Endothelial cell of umbilical vein (primary cell): ENCODE results near the gene FARP1.

Source experiments
- CTCF ChIP-seq, 2 donors: IDR thresholded peaks; 1 replicate in 1 of 2; 2 replicates in 1 of 2; pipeline ENCODE4 v1.5.1; 2011; ENCODE audit warnings: low read length in 2 of 2, mild to moderate bottlenecking in 2 of 2, moderate library complexity in 2 of 2, control low read depth in 1 of 2, inconsistent platforms in 1 of 2, low read depth in 1 of 2; ENCODE audit not compliant: insufficient read depth in 1 of 2; ENCODE audit errors: extremely low read depth in 1 of 2
- EZH2 ChIP-seq: IDR thresholded peaks from 2 replicates; pipeline ENCODE4 v1.6.1; 2012; ENCODE audit warnings: borderline replicate concordance, low read depth, mild to moderate bottlenecking, moderate library complexity, low read length, inconsistent platforms; ENCODE audit not compliant: severe bottlenecking
- FOS ChIP-seq: IDR thresholded peaks from 2 replicates; pipeline ENCODE4 v1.6.1; 2011; ENCODE audit warnings: mild to moderate bottlenecking, low read length, moderate library complexity, borderline replicate concordance; ENCODE audit not compliant: insufficient read depth
- JUN ChIP-seq: IDR thresholded peaks from 2 replicates; pipeline ENCODE4 v1.6.1; 2011; ENCODE audit warnings: borderline replicate concordance, low read depth; ENCODE audit not compliant: insufficient read length, insufficient read depth
- POLR2A ChIP-seq: IDR thresholded peaks from 2 replicates; pipeline ENCODE4 v1.6.1; 2012; ENCODE audit warnings: low read depth, mild to moderate bottlenecking, control low read depth, low read length
- POLR2AphosphoS5 ChIP-seq: IDR thresholded peaks from 2 replicates; pipeline ENCODE4 v1.6.1; 2012; ENCODE audit warnings: low read depth, mild to moderate bottlenecking, control low read depth, low read length, moderate library complexity; ENCODE audit not compliant: insufficient read depth

- TF ChIP-seq CTCF (IDR thresholded peaks at IDR 0.05; ENCODE audit: extremely low read depth in 1 of 2, insufficient read depth in 1 of 2, low read depth in 1 of 2, low read length in 2 of 2) = no peak
- no peak for TF ChIP-seq JUN
- TF ChIP-seq FOS = no peak
- TF ChIP-seq EZH2 = no peak
- TF ChIP-seq POLR2AphosphoS5 = no peak
- no peak for TF ChIP-seq POLR2A
Measured at GRCh38 chr13:98456413-98456845, 313.5 kb downstream of the FARP1 start.
